HepG2 (cell line): ENCODE measurements around the gene LIPN. TPM values are rescaled to one million over a fixed set of nuclear protein-coding genes. Genes with fewer than 3 reads are reported as not detected.

Source experiments
- ATAC-seq: fragments of 200-7000 bp; cut with Tn5 transposase; 3 replicates; pipeline ENCODE4 v1.9.1; 2020; ENCODE audit warnings: mild to moderate bottlenecking, moderate library complexity
- BruUV-seq: library from RNA; stranded (reverse); fragments of 400-500 nt; replicated peaks from 2 replicates; lab custom pipeline; 2021; lab: Mats Ljungman, UMichigan
- CTCF ChIA-PET: fragments of 300-600 bp; formaldehyde crosslinking; extraction: SDS; loops from one replicate; lab custom pipeline; 2021; ENCODE audit warnings: low total read pairs, inconsistent platforms, low intra/inter-chr PET ratio; lab: Yijun Ruan, JAX
- POLR2A ChIA-PET: fragments of 350-600 bp; sonication (Branson Sonifier 250); formaldehyde crosslinking; loops from one replicate; lab custom pipeline; 2020; ENCODE audit warnings: antibody characterized with exemption, inconsistent platforms; lab: Yijun Ruan, JAX
- DNase-seq: peaks from one replicate; pipeline ENCODE4 v3.0.0-alpha.2; 2015; ENCODE audit warnings: low spot score
- FAIRE-seq: peaks from 3 replicates; lab custom pipeline; 2011; peaks lifted over from hg19 to GRCh38; lab: Jason Lieb, UNC
- H2AFZ ChIP-seq: one replicate; pipeline ENCODE4 v1.6.1; 2011; ENCODE audit warnings: low read length, inconsistent platforms
- H3K27ac ChIP-seq: fragments of 300-600 bp; 3 replicates; pipeline ENCODE4 v1.8.0; 2011; ENCODE audit warnings: mixed run types, mild to moderate bottlenecking, mixed read lengths, low read length, inconsistent platforms; ENCODE audit not compliant: insufficient read depth; ENCODE audit errors: extremely low read length
- H3K27me3 ChIP-seq, 2 experiments: fragments of 200-600 bp in 1 of 2; 2 replicates in 1 of 2; 3 replicates in 1 of 2; pipeline versions ENCODE4 v1.6.0 to v1.8.0; 2011; ENCODE audit warnings: low read length in 2 of 2, mild to moderate bottlenecking in 2 of 2, moderate library complexity in 2 of 2, inconsistent platforms in 1 of 2; ENCODE audit not compliant: insufficient read depth in 2 of 2, control insufficient read depth in 1 of 2
- H3K36me3 ChIP-seq, 2 experiments: fragments of 200-600 bp in 1 of 2; replicated peaks in 1 of 2; 2 replicates in 1 of 2; 3 replicates in 1 of 2; pipeline versions ENCODE4 v1.5.1 to v1.8.0; 2011; ENCODE audit warnings: low read length in 2 of 2, inconsistent platforms in 1 of 2; ENCODE audit not compliant: insufficient read depth in 2 of 2, control insufficient read depth in 1 of 2
- H3K4me1 ChIP-seq: 2 replicates; pipeline ENCODE4 v1.5.1; 2012; ENCODE audit warnings: low read length, inconsistent platforms; ENCODE audit not compliant: insufficient read depth
- H3K4me2 ChIP-seq: 2 replicates; pipeline ENCODE4 v1.6.0; 2011; ENCODE audit warnings: low read depth, low read length, inconsistent platforms
- H3K4me3 ChIP-seq, 3 experiments: fragments of 200-600 bp in 1 of 3; sonication (generic), shearing (Covaris generic) in 1 of 3; replicated peaks in 1 of 3; 2 replicates each; pipeline ENCODE4 v1.5.1; 2011 to 2016; ENCODE audit warnings: low read length in 3 of 3, inconsistent platforms in 2 of 3, low read depth in 2 of 3, mild to moderate bottlenecking in 2 of 3, control low read depth in 1 of 3, mixed read lengths in 1 of 3; ENCODE audit not compliant: insufficient read depth in 1 of 3
- H3K79me2 ChIP-seq: one replicate; pipeline ENCODE4 v1.6.1; 2011; ENCODE audit warnings: low read length, inconsistent platforms; ENCODE audit not compliant: insufficient read depth
- H3K9ac ChIP-seq: 2 replicates; pipeline ENCODE4 v1.6.0; 2011; ENCODE audit warnings: mild to moderate bottlenecking, low read depth, low read length, inconsistent platforms; ENCODE audit not compliant: insufficient read depth
- H3K9me3 ChIP-seq: 2 replicates; pipeline ENCODE4 v1.5.1; 2012; ENCODE audit warnings: mild to moderate bottlenecking, low read length
- H4K20me1 ChIP-seq: 2 replicates; pipeline ENCODE4 v1.6.0; 2011; ENCODE audit warnings: inconsistent platforms, mild to moderate bottlenecking, low read length, moderate library complexity; ENCODE audit not compliant: insufficient read depth
- AKAP8 ChIP-seq: sonication (generic); formaldehyde crosslinking; IDR thresholded peaks from 2 replicates; pipeline ENCODE4 v1.5.1; 2020; ENCODE audit warnings: mild to moderate bottlenecking, missing genetic modification reagents
- ATF1 ChIP-seq: IDR thresholded peaks from 2 replicates; pipeline ENCODE4 v1.6.1; 2016; ENCODE audit warnings: mild to moderate bottlenecking, control low read depth
- MEF2D ChIP-seq: sonication (generic); formaldehyde crosslinking; IDR thresholded peaks from 2 replicates; pipeline ENCODE4 v1.5.1; 2020; ENCODE audit warnings: mild to moderate bottlenecking, missing genetic modification reagents
- PRDM4 ChIP-seq: sonication (generic); formaldehyde crosslinking; IDR thresholded peaks from 2 replicates; pipeline ENCODE4 v1.9.0; 2021; ENCODE audit warnings: missing genetic modification reagents, borderline replicate concordance
- RARA ChIP-seq: IDR thresholded peaks from 2 replicates; pipeline ENCODE4 v1.6.1; 2016; ENCODE audit warnings: missing genetic modification reagents, missing compliant biosample characterization
- STAG1 ChIP-seq: sonication (generic); formaldehyde crosslinking; IDR thresholded peaks from 2 replicates; pipeline ENCODE4 v1.4.0; 2020; ENCODE audit warnings: missing genetic modification reagents
- TFDP1 ChIP-seq: IDR thresholded peaks from 2 replicates; pipeline ENCODE4 v1.6.1; 2016; ENCODE audit warnings: missing compliant biosample characterization, missing genetic modification reagents, borderline replicate concordance
- ZNF276 ChIP-seq: sonication (generic); formaldehyde crosslinking; IDR thresholded peaks from 2 replicates; pipeline ENCODE4 v1.4.0; 2020; ENCODE audit warnings: mild to moderate bottlenecking, low read depth, missing genetic modification reagents
- ZNF558 ChIP-seq: sonication (generic); formaldehyde crosslinking; IDR thresholded peaks from 2 replicates; pipeline ENCODE4 v1.9.0; 2022; ENCODE audit warnings: mild to moderate bottlenecking, missing genetic modification reagents, borderline replicate concordance
- ZNF619 ChIP-seq: sonication (generic); formaldehyde crosslinking; IDR thresholded peaks from 2 replicates; pipeline ENCODE4 v1.4.0; 2020; ENCODE audit warnings: mild to moderate bottlenecking, missing genetic modification reagents
- ZNF644 ChIP-seq: IDR thresholded peaks from 2 replicates; pipeline ENCODE4 v1.6.1; 2016; ENCODE audit warnings: low read depth
- ZNF749 ChIP-seq: sonication (generic); formaldehyde crosslinking; IDR thresholded peaks from 2 replicates; pipeline ENCODE4 v1.8.0; 2022; ENCODE audit warnings: mild to moderate bottlenecking, missing genetic modification reagents, moderate library complexity, borderline replicate concordance
- WGBS: methylation state at CpG from one replicate; pipeline ENCODE4 v1.1.6; 2017; ENCODE audit warnings: low lambda C conversion rate; 5-methylcytosine and 5-hydroxymethylcytosine counted together
- in situ Hi-C: cut with HindIII; loops from 2 replicates; pipeline ENCODE4 v1.10.0; 2017; ENCODE audit warnings: low pct_unique_long_range_greater_than_20kb; ENCODE audit not compliant: extremely low pct_ligation_motif_present
- intact Hi-C: fragments of 100-400 bp; cut with micrococcal nuclease; formaldehyde crosslinking; loops from one replicate; pipeline ENCODE4 v1.10.0; 2022; ENCODE audit not compliant: unreplicated experiment
- polyA plus RNA-seq, 8 experiments: library from polyadenylated mRNA; depleted of rRNA in 3 of 8; stranded (reverse) in 7 of 8; unstranded in 1 of 8; fragments of >200 nt; fragmentation: Illumina TruSeq in 4 of 8; extraction: Trizol in 4 of 8; gene quantifications; 2 replicates each; pipeline versions ENCODE4 v1.2.1 to v1.2.3, GENCODE V29; 2011 to 2016; ENCODE audit warnings: low read depth in 4 of 8, missing spikeins in 1 of 8, mixed read lengths in 1 of 8; ENCODE audit not compliant: insufficient read depth in 1 of 8
- total RNA-seq, 5 experiments: library from RNA; depleted of rRNA; stranded (reverse); fragments of >200 nt; fragmentation: Illumina TruSeq; extraction: Trizol; gene quantifications; 2 replicates each; pipeline ENCODE4 v1.2.3, GENCODE V29; 2016; ENCODE audit warnings: low read depth in 1 of 5
- TF ChIP-seq, protein P1 (sequence below): sonication (generic); formaldehyde crosslinking; IDR thresholded peaks from 2 replicates; pipeline ENCODE4 v1.4.0; 2020; ENCODE audit warnings: missing genetic modification reagents, borderline replicate concordance

Gene LIPN
- total and polyA plus RNA-seq, 2 of the 13 experiments (the other 11 are each of a cell fraction or from before 2014, with no cell fraction given) = not detected

DNA sequence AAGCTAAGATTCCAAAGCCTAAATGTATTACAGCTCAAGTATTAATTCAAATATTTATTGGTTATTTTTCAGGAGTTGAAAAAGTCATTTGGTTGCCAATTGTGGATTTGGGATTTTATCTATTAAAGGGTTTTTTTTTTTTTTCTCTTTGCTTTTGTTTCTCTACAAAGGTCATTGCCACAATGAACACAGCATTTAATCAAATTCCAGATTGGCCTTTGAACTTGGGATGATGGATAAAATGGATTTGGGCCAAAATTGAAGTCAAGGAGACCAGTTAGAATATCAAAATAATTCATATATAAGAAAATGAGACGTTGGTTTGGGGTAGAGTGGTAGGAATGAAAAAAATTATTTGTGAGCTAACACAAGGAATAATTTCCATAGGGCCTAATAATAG is 9.6 kb downstream of the LIPN start:
- no peaks in the 10 kb centered on the region for H3K36me3 ChIP-seq
- ChIA-PET CTCF (no interaction called here), POLR2A (no interaction called here)
- BruUV-seq = no TSS peak
- H4K20me1 ChIP-seq = no peaks in the 10 kb centered on the region
- intact Hi-C loops (no loop called here), in situ Hi-C loops (no loop called here)
- DNase-seq = no peak
- no peak overlapping the region for H2AFZ ChIP-seq
- WGBS = 2% methylated on average over 1 of the region's 1 CpG
- no peak for FAIRE-seq
- no peak overlapping the region for H3K9ac ChIP-seq
- no peaks in the 10 kb centered on the region for H3K9me3 ChIP-seq
- no peaks in the 10 kb centered on the region for H3K27me3 ChIP-seq
- H3K27ac ChIP-seq = no peak overlapping the region
- no peaks in the 10 kb centered on the region for H3K79me2 ChIP-seq
- no peaks in the 10 kb centered on the region for H3K4me1 ChIP-seq
- no peak for ATAC-seq
- H3K4me3 ChIP-seq = no peak overlapping the region
- TF ChIP-seq MEF2D (CRISPR knock-in tag) (no peak), RARA (CRISPR knock-in tag) (no peak), ZNF644 (CRISPR knock-in tag) (no peak), TFDP1 (no peak), ZNF619 (CRISPR knock-in tag) (no peak), AKAP8 (CRISPR knock-in tag) (no peak), STAG1 (CRISPR knock-in tag) (no peak), ZNF749 (CRISPR knock-in tag) (no peak), ZNF558 (CRISPR knock-in tag) (no peak), PRDM4 (no peak), ATF1 (CRISPR knock-in tag) (no peak), ZNF276 (CRISPR knock-in tag) (no peak)
- TF ChIP-seq, protein P1, sequence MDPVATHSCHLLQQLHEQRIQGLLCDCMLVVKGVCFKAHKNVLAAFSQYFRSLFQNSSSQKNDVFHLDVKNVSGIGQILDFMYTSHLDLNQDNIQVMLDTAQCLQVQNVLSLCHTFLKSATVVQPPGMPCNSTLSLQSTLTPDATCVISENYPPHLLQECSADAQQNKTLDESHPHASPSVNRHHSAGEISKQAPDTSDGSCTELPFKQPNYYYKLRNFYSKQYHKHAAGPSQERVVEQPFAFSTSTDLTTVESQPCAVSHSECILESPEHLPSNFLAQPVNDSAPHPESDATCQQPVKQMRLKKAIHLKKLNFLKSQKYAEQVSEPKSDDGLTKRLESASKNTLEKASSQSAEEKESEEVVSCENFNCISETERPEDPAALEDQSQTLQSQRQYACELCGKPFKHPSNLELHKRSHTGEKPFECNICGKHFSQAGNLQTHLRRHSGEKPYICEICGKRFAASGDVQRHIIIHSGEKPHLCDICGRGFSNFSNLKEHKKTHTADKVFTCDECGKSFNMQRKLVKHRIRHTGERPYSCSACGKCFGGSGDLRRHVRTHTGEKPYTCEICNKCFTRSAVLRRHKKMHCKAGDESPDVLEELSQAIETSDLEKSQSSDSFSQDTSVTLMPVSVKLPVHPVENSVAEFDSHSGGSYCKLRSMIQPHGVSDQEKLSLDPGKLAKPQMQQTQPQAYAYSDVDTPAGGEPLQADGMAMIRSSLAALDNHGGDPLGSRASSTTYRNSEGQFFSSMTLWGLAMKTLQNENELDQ (CRISPR knock-in tag) = no peak
- H3K4me2 ChIP-seq = no peak overlapping the region
